NCI-H2107 treated with DMSO at 0.1 percent for 48 hours (cell line): ENCODE data around the gene PMVK.
"Not testable (repeated sequence)": the region's sequence is repeated elsewhere in the genome, so short reads cannot be mapped to it uniquely, and the experiment has no call there.

Source experiments
- DNase-seq: peaks from one replicate; lab custom pipeline; 2025; ENCODE audit not compliant: unreplicated experiment; lab: John Stamatoyannopoulos, UW

The PMVK gene

DNA sequence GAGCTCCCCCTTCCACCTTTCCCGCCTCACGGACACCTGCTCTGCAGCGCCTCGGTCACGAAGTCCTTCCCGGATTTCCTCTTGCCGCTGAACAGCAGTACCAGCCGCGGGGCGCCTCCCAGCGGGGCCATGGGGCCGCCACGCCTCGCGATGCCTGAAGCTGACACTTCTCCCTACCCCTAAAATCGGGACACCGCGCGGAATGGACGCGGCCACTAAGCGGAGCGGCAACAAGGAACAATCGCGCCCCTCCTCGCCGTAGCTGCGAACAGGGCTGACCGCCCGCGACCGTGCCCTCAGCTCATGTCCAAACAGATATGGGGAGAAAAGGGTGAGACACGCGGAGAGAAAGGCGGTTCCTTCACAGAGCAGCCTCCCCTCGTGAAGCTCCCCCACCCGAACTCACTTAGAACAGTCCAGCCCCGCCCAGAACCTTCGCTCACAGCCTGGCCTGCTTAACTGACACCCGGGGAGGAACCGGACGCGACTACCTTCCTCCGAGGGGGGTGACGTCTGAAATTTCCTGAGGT, at the start of gene PMVK:
PMVK (minus strand) TSS at position 165 of the 530 bp plus-strand sequence; CDS start at position 131, 34 bp downstream.
- DNase-seq = peak; percentile 92

GRCh38 chr1:154983776-154984466, 47.4 kb upstream of the PMVK start:
- no peak for DNase-seq

DNA sequence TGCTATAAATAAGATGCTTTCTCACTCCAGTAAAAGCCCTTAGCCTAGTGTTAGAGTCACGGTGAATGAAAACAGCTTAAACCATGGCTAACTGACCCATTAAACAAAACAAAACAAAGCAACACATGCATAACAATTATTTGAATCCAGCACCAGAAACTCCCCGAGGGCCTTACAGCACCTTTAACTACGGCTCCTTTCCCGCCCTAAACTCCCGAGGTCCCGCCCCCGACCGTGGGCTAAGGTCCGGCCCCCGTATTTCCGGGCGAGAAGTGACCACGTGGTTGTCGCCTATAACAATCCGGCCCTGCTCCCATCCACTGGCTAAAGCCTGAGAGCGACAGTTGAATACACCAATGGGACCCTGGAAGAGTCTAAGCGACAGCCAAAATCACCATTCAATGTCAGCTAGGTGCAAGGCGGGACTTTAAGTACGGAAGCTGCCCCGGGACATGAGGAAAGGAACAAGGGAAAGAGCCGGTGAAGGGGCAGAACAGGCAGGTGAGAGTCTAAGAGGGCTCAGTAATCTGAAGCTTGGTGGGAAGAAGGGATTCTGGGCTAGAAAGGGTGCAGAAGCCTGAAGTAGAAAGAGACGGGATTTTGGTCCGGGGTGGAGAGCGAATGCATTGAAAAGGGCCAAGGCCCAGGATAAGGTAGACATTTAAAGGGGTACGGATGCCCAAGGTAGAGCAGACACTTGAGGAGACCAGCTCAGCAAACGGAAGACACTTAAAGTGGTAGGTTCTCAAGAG, 46.6 kb upstream of the PMVK start, which contains the start of gene FLAD1:
FLAD1 (plus strand) TSS at position 448 of the 752 bp plus-strand sequence. CDS start 351 bp downstream, outside the sequence.
- DNase-seq = peak; percentile 100

GRCh38 chr1:154982341-154982740, 45.8 kb upstream of the PMVK start:
- DNase-seq = peak; percentile 33

DNA sequence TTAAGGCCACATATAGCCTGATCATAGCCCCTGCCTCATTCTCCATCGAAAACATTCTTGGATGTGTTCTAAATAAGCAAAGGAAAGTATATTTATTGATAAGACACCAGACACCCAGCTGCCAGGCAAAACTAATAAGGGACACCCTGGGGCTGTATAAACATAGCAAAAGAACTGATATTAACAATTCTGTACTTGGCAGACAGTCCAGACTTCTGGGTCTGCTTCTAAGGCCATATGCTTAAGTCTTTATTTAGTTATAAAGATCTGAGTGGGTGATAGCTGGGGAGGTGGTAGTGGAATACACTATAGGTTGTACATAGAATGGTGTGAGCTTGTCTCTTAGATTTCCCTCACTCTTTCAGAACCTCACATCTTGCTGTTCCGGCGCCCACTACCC, 41.8 kb upstream of the PMVK start:
- DNase-seq = no peak

DNA sequence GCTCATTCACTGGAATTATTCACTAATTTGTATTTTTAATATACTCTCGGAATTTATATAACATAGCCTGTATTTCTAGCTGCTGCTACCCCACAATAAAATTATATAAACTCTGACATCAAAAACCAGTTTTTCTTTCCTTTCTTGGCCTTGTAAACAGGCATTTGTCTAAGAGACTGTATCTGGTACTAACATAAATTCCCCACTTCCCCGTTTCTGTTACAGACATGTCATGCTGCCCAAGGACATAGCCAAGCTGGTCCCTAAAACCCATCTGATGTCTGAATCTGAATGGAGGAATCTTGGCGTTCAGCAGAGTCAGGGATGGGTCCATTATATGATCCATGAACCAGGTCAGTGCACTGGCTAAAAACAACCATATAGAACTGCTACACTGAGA, 41.2 kb upstream of the PMVK start:
- DNase-seq = not testable (repeated sequence)

DNA sequence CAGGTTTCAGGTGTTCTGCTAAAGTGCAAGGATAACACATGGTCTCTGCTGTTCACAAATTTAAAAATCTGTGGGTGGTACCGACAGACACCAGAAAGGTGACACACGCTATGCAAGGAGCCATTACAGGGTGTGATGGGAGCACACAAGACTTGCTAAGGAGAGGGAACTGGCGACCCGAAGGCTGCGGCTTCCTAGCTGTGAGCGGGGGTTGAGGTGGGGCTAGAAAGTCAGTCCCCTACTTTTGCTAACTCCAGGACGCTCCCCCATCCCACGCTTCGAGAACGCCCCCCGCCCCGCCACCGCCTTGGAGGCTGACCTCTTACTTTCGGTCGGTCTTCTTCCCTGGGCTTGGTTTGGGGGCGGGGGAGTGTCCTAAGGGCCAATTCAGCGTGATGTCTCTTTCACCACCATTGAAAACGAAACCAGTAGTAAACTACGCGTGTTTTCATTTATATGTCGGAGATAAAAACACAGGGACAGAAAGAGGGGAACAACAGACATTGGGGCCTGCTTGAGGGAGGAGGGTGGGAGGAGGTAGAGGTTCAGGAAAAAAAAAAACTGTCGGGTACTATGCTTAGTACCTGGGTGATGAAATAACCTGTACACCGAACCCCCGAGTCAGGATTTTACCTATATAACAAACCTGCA, 39.0 kb upstream of the PMVK start:
- DNase-seq = no peak

DNA sequence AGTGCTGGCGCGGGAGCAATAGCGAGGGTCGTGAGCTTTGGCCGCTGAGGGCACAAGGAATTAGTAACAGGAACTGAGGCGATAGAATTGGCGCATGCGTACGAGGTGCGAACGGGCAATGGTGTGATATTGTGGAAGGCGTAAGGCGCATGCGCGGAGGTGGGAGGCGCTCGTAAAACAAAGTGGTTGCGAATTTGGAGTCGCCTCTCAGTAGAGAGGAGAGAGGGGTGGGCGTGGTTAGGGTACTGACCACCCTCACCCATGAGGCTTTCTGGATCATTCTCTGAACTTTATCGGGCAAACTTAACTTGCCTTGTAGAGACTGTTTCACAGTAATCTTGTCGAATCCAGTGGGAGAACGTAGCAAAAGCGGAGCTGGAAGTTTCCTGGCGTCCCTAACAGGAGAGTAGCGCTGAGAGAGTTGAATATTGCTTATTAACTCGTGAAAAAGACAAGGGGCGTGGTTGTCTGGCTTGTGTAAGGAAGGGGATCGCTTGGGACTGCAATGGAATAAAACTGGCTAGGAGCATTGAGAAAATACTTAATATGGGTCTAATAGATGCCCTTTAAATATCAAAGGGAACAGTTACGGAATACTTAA, 38.4 kb upstream of the PMVK start:
- DNase-seq = peak; percentile 99

DNA sequence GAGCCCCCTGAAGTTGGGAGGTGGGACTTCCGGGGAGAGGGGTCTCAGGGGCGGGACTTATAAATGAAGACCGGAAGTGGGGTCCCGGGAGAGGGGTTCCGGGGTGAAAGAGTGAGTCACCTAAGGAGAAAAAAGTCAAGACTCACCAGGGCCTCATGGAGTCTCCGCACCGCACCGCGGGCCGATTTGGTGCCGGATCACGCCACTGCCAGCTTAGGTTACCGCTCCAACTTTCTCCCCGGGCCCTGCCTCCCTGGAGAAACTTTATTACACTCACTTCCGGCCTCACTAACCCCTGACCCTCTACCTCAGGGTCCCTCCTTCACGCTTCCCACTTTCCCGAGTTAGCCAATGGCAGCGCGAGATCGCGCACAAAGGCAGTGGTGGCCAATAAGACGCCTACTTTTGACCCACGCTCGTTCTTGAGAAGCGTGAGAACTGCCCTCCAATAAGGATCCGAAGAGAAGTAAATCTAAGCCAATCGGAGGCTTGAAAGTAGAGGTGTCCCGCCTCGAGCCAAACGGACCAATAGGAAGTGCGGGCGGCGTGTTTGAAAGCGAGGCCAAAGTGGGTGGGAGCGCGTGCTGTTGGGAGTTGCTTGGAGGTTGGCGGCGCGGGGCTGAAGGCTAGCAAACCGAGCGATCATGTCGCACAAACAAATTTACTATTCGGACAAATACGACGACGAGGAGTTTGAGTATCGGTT, 37.7 kb upstream of the PMVK start, which contains the start of gene CKS1B:
CKS1B (plus strand) TSS at position 580 of the 706 bp plus-strand sequence; CDS start at position 645, 65 bp downstream.
- peak; percentile 100 for DNase-seq

DNA sequence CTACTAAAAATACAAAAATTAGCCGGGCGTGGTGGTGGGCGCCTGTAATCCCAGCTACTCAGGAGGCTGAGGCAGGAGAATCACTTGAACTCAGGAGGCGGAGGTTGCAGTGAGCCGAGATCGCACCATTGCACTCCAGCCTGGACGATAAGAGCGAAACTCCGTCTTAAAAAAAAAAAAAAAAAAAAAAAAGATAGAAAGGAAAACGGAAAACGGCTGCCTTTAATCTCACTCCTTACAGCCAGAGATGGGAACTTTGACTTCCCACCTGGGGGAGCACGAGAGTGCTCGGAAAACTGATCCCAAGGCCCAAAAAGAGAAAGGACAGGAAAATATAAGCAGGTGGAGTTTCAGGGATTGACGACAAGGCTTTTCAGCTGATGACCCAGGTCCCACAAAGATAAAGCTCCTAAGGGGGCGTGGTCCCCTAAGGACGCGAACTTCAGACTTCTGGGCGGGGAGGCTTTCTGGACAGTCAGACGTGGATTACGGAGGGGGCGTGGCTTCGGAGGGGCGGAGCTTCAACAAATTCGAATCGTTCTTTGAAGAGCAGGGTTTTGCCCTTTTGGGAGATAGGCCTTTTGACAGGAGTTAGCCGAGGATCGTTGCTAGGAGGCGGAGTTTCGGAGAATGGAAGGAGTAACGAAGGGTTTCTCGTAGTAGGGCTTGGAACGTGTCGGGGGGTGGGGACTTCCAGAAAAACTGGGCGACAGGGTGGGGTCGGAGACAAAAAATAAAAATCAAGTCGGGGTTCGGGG, 37.0 kb upstream of the PMVK start:
- DNase-seq = peak; percentile 92

DNA sequence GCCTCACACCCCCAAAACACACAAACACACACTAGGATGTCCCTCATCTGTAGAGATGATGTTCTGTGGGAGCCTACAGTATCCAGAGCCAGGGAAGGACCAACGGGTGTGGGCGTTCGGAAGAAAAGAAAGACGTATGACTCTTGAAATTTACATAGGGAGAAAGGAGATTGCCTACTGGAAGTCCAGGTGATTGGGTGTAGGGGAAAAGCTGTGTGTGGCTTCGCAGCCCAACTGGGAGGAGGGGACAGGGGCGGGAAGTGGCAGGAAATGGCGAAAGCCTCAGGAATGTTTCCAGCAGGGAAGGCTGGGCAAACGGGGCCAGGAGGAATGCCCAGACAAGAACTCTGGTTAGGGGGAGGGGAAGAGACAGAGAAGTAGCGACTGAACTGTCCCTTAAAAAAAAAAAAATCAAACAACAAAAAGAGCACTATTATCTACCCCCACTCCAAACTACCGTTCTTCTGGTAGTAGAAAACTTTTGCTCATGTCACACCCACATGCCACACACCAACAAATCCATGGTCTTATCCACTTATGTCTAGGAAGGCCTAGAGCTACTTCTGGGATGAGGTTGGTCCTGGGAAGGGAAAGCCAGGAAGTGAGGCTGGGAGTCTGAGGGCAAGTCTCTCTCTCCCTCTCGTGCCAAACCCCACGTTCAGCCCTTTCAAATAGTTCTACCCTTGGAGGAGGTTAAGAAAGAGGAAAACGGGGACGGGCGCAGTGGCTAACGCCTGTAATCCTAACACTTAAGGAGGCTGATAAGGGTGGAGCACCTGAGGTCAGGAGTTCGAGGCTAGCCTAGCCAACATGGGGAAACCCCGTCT, 36.2 kb upstream of the PMVK start:
- no peak for DNase-seq

DNA sequence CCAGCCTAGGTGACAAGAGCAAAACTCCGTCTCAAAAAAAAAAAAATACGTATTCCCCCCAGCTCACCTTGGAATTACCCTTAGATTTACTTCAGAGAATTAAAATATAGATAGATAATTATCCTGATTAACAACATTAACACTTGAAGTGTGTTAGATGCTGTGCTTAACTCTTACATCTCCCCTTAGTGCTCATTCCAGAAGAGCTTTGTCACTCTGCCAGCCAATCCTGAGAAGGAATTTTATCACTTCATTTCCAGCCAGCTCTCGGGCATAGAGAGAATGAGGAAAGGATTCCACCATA, 35.6 kb upstream of the PMVK start:
- no peak for DNase-seq

DNA sequence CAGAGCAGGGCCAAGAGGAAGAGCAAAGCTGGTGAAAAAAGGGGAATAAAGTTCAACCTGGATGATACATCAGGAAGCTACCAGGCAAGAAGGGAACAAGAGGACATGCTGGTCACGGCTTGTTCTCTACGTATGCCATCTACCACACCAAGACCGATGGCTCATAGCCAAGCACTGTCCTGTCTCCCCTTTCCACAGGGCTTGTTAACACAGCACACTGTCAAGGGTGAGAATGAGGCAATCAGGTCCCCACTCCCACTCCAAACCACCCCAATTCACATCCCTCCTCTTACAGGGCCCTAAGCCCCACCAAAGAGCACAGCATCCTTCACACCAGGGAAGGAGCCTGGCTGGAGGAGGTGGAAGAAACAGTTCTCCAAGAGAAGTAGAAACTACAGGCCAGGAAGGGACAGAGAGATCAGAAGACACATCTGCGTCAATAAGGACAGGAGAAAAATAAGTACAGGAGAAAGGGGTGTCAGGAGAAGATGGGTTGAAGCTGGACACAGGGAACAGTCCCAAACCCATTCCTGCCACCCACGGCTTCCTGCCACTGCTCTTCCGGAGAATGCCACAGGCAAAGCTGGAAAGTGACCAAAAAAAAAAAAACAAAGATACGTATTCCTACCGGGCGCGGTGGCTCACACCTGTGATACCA, 35.0 kb upstream of the PMVK start:
- no peak for DNase-seq

DNA sequence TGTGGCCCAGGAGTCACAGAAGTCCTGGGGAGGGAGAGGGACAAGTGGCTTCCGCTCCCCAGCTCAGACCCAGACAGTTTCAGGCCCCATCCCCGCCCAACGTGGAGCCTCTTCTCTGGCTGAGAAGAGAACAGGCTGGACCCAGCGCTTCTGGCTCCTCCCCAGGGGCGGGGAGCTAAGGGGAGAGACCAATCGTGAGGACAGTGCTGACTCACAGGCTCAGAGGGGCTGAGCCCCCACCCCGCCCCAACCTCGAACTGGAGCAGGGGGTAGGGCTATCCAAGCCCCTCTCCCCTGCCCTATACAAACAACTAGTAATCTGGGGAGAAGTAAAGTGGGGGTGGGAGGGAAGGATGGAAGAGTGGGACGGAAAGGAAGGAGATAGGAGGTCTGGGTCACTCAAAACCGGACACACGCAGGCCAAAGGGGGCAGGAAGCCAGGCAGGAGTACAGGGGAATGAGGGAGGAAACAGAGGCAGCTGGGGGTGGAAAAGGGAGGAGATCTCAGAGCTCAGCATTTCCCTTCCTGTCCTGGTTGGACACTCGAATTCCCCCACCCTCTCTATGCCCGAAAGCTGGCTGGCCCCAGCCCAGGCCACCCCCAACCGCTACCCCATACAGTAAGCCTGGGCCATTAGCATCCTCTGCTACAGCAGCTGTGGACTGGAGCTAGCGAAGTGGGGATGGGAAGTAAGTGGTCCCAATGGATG, 34.3 kb upstream of the PMVK start, which contains the start of gene SHC1:
SHC1 (minus strand) TSS at position 117 of the 710 bp plus-strand sequence. CDS start 221 bp downstream, outside the sequence.
- no peak for DNase-seq

- DNase-seq = no peak
These were observed 33.4 kb upstream of the PMVK start for GRCh38 chr1:154969860-154970452.

GRCh38 chr1:154969246-154969645, 32.7 kb upstream of the PMVK start:
- no peak for DNase-seq

DNA sequence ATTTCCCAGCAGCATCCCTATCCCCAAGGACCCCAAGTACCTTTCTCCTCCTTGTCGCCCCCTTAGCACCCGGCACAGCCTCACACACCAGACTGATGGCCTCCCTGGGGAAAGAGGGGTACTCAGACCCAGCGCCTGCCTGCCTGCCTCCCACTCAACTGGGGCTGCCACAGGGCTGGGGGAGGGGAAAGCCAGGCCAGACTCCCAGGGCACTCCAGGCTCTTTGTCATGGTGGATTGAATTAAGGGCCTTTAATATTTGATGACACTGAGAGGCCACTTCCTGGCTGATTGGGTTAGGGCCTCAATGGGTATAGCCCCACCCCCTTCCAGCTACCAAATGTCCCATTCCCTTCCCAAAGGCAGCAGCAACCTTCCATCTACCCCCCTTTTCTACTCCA, 32.2 kb upstream of the PMVK start:
- DNase-seq = no peak
